ENCODE measurements around the gene TTC34.
"Not testable (repeated sequence)": the region's sequence is repeated elsewhere in the genome, so short reads cannot be mapped to it uniquely, and the experiment has no call there.

The TTC34 gene

GRCh38 chr1:2676726-2677125 lies 124.8 kb downstream of the TTC34 start:
- DNase-seq (ENCODE audit: low spot score) = not testable (repeated sequence)

- DNase-seq (ENCODE audit: low spot score) = not testable (repeated sequence)
Observed at GRCh38 chr1:2671656-2672055, 129.8 kb downstream of the TTC34 start.

GRCh38 chr1:2659806-2660205 lies 141.7 kb downstream of the TTC34 start:
- DNase-seq (ENCODE audit: low spot score) = not testable (repeated sequence)

- not testable (repeated sequence) for DNase-seq (ENCODE audit: low spot score)
Observed at GRCh38 chr1:2657909-2658308, 143.6 kb downstream of the TTC34 start.

GRCh38 chr1:2657124-2657523 lies 144.4 kb downstream of the TTC34 start:
- not testable (repeated sequence) for DNase-seq (ENCODE audit: low spot score)

- DNase-seq (ENCODE audit: low spot score) = not testable (repeated sequence)
Observed at GRCh38 chr1:2655598-2656434, 145.7 kb downstream of the TTC34 start.

GRCh38 chr1:2654443-2654948 lies 147.0 kb downstream of the TTC34 start:
- peak; percentile 38 for DNase-seq (ENCODE audit: low spot score)

GRCh38 chr1:2653741-2654442 lies 147.6 kb downstream of the TTC34 start:
- not testable (repeated sequence) for DNase-seq (ENCODE audit: low spot score)

- DNase-seq (ENCODE audit: low spot score) = not testable (repeated sequence)
Observed at GRCh38 chr1:2652926-2653571, 148.4 kb downstream of the TTC34 start.

- DNase-seq (ENCODE audit: low spot score) = not testable (repeated sequence)
Observed at GRCh38 chr1:2652152-2652925, 149.2 kb downstream of the TTC34 start.

- DNase-seq (ENCODE audit: low spot score) = no peak
Observed at GRCh38 chr1:2650967-2651645, 150.4 kb downstream of the TTC34 start.

- DNase-seq (ENCODE audit: low spot score) = no peak
Observed at GRCh38 chr1:2646837-2647236, 154.7 kb downstream of the TTC34 start.

- no peak for DNase-seq (ENCODE audit: low spot score)
Observed at GRCh38 chr1:2645776-2646175, 155.7 kb downstream of the TTC34 start.

- DNase-seq (ENCODE audit: low spot score) = no peak
Observed at GRCh38 chr1:2645143-2645542, 156.3 kb downstream of the TTC34 start.

GRCh38 chr1:2644591-2645101 lies 156.8 kb downstream of the TTC34 start:
- DNase-seq (ENCODE audit: low spot score) = no peak

GRCh38 chr1:2644171-2644570 lies 157.3 kb downstream of the TTC34 start:
- no peak for DNase-seq (ENCODE audit: low spot score)

- DNase-seq (ENCODE audit: low spot score) = no peak
Observed at GRCh38 chr1:2643414-2644077, 157.9 kb downstream of the TTC34 start.

- peak; percentile 97 for DNase-seq (ENCODE audit: low spot score)
Observed at GRCh38 chr1:2642560-2643413, 158.7 kb downstream of the TTC34 start.

GRCh38 chr1:2642131-2642559 lies 159.3 kb downstream of the TTC34 start:
- no peak for DNase-seq (ENCODE audit: low spot score)
